HepG2 (cell line): ENCODE measurements around the gene IFI30.

Experiments used
- ZNF567 ChIP-seq: sonication (generic); formaldehyde crosslinking; IDR thresholded peaks from 2 replicates; pipeline ENCODE4 v1.8.1; 2023; ENCODE audit warnings: mild to moderate bottlenecking, missing genetic modification reagents, borderline replicate concordance
- TF ChIP-seq, protein P1 (sequence below): sonication (generic); formaldehyde crosslinking; IDR thresholded peaks from 2 replicates; pipeline ENCODE4 v1.5.0; 2020; ENCODE audit warnings: mild to moderate bottlenecking, missing genetic modification reagents, moderate library complexity

DNA sequence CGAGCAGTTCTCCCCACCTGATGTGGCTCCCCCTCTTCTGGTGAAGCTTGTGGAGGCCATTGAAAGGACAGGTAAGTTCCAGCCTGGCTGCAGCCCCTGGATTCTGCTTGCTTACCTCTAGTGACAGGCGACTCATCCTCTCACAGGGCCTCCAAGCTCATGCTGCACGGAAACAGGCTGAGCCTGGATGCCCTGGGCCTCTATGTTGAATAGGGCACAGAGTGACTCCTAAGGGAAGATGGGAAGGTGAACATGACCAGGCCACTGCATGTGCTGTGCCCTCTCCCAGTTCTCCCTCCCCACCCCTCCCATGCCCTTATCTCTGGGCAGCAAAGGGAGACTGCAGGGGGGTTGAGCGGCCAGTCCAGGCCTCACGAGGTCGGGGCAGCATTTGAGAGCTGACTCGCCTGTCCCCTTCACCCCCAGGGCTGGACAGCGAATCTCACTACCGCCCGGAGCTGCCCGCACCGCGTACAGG lies 13.1 kb upstream of the IFI30 start:
- TF ChIP-seq, protein P1, sequence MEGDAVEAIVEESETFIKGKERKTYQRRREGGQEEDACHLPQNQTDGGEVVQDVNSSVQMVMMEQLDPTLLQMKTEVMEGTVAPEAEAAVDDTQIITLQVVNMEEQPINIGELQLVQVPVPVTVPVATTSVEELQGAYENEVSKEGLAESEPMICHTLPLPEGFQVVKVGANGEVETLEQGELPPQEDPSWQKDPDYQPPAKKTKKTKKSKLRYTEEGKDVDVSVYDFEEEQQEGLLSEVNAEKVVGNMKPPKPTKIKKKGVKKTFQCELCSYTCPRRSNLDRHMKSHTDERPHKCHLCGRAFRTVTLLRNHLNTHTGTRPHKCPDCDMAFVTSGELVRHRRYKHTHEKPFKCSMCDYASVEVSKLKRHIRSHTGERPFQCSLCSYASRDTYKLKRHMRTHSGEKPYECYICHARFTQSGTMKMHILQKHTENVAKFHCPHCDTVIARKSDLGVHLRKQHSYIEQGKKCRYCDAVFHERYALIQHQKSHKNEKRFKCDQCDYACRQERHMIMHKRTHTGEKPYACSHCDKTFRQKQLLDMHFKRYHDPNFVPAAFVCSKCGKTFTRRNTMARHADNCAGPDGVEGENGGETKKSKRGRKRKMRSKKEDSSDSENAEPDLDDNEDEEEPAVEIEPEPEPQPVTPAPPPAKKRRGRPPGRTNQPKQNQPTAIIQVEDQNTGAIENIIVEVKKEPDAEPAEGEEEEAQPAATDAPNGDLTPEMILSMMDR (CRISPR knock-in tag), result no peak
- TF ChIP-seq ZNF567, result no peak
